GM10847 (cell line): ENCODE results near the gene C11orf21.

Experiments
- POLR2A ChIP-seq: IDR thresholded peaks from 2 replicates; pipeline ENCODE4 v1.6.1; 2011; ENCODE audit not compliant: insufficient read length; ENCODE audit errors: extremely low read depth

Gene C11orf21

DNA sequence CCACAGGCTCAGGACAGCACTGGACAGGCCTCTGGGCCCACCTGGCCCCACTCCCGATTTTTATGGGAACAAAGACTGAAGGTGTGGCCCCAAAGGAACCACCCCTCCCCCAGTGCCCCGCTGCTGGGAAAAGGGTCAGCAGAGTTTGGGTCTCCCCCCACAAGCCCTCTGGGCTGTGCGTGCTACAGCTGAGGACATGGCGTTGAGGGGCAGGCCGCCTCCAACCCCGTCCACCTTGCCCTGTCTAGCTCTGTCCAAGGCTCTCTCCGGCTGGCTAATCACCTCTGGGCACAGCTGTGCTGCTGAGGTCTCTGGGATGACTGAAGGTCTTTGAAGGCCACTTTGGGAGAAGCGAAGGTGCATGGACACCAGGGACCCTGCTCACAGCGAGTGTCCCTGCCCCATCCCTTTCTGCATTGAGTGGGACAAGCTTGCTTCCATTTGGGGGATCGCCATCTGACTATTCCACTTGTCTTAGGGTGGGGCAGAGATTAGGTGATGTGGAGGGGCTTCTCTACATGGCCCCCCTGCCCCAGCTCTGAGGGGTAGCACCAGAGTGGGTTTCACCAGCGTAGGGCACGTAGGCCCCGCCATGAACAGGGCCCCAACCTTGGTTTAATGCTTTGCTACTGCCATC lies 37.9 kb downstream of the C11orf21 start:
- TF ChIP-seq POLR2A, result no peak

DNA sequence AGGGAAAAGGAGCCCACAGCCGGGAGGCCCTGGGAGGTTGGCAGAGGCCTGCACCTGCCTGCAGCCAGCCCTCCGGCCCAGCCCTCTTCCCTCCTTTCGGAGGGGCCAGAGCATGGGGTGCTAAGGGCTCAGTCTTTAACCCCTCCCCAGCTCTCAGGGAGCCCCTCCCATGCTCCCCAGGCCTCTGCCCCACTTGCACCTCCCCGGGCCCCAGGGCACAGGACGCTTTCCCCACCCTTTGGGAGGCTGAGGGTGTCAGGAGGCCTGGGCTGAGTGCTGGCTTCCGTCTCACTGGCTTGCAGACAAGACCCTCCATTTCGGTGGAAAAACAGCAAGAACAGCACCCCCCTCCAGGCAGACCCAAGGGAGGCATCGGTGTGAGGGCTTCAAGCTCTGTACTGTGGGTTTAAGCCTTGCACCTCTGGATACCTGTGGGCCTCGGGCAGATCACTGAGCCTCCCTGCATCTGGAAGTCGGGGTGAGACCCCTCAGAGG lies 38.6 kb downstream of the C11orf21 start:
- no peak for TF ChIP-seq POLR2A

DNA sequence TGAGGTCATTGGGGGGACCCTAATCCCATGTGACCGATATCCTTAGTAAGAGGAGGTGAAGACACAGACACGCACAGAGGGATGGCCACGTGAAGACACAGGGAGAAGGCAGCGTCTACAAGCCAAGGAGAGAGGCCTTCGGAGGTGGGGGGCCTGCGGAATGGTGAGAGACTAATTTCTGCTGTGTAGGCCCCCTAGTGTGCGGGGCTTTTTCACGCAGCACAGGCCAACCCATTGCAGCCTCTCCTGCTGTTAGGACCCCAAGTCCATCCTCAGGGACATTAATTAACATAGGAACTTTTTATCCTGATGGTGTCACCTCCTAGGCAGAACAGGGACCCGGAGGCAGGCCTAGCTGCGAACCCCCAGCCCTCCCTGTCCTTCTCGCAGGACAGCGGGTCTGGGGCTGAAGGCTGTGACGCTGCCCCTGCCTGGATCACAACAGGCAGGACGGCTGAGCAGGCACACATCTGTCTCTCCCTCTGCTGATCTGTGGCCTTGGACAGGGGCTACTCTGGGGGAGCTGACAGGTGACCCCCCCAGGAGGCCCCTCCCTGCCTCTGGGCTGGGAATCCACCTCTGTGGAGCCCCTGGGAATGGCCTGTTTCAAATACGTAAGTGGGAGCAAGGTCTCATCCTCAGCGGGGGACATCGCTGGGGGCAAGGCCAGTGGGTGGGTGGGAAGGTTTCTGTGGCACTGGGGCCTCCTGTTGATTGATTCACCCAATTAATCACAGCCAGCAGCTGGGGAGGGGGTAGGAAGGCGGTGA lies 39.2 kb downstream of the C11orf21 start:
- no peak for TF ChIP-seq POLR2A

DNA sequence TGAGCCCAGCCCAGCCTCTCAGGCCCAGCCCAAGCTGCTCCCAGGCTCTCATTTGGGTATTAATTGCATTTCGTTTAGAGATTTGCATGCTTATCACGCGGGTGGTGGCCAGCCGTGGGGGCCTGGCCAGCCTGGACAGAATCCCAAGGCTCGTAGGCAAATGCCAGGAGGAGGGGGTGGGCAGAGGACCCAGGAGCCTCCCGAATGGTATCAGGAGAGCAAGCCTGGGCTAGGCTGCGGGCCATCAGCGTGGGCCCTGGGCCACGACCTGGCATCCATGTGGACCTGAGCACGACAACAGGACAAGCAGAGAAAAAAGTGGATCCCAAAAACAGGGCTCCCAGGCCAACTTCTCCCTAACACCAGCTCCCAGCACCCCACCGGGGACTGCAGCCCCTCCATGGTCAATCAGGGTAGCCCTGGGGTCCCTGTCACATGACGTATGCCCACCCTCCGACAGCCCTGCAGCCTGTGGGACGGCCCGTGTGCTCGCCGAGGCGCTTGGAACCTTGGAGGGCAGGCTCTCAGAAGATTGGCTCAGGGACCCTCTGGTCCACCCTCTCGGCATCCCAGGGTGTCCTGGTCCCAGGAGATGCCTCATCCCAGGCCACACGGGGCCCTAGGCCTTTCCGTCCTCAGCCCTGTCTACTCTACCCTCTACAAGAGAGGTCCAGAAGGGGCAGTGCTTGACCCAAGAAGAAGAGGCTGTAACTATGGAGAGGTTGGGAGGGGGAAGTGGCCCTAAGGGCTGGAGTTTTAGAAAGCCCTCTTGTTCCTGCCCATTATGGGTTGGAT lies 40.1 kb downstream of the C11orf21 start:
- TF ChIP-seq POLR2A, result no peak

DNA sequence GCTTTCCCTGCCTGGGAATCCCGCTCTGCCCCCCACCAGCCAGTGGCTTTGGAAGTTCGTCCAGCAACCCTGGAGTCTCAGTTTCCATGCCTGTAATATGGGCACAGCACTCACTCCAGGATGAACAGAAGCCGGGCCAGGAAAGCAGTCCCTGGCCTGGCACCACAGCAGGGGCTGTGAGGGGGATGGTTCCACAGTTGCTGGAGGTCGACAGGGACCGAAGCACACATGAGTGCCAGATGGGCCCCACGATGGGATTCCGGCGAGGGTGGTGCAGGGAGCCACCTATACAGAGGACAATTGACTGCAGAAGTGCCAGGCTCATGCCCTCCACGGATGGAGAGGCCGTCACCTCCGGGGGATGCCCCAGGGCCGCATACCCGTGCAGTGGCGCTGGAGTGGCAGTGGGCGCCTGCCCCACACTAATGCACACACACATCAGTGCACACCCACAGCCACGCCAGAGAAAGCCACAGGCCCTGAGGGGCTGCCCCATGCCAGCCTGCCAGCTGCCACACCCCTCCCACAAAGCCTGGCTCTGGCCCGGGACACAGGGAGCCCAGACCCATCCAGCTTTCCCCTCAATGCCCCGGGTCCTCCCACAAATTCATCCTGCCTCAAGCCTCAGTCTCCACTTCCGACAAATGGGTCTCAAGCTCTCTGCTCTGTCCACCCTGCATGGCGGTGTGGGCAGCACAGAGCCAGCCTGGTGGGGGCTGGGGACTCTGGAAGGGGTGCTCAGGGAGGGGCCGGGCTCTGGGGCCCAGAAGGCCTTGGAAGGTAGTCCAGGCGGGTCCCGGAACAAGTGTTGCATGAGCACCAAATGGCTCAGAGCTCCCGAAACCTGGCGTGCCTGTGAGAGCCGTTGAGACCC lies 41.0 kb downstream of the C11orf21 start:
- TF ChIP-seq POLR2A, result no peak

DNA sequence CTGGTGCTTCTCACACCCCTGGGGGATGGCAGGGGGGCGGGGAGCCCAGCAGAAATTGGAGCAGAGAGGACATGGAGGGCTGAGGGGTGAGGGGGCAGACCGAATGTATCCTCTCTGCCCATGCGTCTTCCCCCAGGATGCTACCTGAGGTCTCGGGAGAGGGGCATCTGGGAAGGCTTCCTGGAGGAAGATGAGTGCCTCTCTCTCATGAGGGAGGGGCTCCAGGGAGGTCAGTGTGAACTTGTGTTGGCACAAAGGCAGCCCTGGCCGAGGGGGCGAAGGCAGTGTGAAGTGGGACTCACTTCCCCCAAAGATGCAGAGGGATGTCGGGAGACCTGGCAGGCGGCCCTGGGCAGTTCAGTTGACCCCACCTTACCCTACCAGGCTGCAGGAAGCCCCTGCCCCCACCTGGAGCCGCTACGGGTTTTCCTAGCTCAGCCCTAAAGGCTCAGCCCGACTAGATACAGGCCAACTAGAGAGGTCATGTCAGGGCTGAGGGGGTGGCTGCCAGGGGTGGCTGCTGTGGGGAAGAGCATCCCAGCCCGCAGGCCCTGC lies 41.7 kb downstream of the C11orf21 start:
- TF ChIP-seq POLR2A, result no peak

DNA sequence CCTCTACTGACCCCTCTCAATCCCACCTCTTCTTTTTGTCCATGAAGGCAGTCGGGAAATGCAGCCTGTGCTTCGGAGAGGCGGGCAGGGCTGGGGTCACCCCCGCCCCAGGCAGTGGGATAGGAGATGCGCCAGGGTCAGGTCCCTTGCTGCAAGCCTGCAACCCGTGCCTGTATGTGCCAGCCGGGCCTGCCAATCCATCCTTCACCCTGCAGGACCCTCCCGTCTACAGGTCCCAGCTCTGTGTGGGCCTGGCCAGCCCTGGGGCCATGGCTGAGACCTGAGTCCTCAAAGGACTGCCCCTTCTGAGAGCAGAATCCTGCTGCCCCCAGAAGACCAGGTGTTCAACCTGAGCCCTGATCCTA lies 42.3 kb downstream of the C11orf21 start:
- no peak for TF ChIP-seq POLR2A

DNA sequence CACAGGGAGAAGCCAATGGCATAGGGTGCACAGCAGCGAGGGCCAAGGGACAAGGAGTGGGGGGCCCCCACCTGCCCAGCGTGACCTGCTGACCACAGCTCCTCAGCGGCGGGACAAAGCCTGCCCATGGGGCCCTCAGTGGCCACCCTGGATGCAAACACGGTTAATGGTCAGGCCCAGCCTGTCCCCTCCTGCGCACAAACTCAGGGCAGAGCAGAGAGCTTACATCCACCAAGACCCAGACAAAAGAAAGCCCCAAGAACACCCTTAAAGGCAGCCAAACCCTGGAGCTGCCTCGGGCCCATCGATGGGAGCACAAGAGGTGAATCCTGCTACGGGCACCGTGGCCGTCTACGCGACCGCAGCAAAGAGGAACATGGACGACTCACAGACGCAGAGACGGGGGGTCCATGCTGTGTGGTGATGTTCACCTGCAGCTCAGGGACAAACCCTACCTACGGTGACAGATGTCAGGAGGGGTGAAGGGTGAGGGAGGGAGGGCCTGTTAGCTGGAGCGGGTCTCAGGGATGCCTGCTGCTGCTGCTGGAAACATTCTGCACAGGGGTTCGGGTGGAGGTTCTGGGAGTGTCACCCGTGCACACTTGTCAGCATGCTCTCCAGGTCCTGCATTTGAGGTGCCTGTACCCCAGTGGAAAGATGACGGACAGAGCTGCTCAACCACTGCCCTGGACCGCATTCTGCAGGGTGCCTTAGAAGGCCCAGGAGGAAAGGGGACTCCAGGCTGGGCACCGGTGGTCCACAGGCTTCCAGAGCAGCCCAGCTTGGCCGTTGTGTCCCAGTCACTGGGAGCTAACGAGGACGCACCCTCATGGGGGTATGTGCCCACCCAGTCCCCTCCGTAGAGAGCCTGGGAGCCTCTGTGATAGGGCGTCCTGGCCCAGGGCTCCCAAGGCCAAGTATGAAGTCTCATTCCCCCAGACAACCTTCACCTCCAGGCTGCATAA lies 42.9 kb downstream of the C11orf21 start:
- TF ChIP-seq POLR2A, result no peak

DNA sequence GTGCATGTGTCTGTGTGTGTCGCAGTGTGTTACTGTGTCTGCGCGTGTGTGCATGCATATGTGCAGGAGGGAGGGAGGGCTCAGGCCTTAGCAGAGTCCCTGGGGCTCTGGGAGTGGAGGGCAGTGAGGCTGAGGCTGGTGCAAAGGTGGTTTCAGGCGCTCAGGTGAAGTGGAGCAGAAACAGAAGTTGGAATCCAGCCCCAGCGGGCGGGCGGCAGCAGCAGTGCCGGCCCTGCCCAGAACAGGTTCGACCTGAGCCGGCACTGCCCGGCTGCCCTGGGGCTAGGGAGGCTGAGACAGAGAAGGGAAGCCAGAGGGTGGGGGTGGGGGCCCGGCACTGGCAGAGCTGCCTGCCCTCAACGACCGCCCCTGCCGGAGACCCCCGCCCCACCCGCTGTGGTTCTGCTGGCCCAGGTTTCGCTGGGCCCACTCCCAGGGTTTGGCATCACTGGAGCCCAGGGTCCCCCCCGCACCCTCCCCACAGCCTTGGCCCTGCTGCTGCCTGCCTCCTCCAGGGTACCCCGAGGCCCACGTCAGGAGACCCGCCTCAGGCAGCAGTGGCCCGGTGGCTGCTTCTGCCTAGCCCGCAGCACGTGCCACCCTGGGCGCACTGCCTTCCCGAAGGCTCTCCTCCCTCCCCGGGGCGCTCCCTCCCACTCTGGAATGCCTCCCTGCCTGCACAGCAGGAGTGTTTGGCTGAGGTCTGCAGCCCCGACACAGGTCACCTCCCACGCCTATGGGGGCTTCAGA lies 44.6 kb downstream of the C11orf21 start:
- no peak for TF ChIP-seq POLR2A

DNA sequence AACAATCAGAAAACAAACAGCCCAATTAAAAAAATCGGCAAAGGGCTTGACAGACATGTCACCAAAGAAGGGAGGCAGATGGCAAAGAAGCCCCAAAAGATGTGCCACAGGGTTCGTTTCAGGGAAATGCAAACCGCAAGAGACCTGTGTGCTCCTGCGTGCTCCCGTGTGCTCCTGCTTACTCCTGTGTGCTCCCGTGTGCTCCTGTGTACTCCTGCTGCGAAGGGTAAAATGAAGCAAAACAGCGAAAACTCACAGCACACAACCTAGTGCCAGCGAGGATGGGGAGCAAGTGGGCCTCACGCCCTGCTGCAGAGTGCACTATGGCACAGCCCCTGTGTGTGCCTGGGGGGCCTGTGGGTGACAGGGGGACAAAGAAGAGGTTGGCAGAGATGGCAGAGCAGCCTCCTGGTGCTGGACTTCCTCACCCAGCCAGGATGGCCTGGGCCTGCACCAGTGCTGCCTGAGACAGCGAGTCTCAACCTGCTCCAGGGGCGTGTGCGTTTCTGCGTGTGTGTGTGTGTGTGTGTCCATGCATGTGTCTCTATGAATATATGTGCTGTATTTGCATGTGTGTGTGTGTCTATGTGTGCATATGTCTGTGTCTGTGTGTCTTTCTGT lies 45.3 kb downstream of the C11orf21 start:
- no peak for TF ChIP-seq POLR2A

DNA sequence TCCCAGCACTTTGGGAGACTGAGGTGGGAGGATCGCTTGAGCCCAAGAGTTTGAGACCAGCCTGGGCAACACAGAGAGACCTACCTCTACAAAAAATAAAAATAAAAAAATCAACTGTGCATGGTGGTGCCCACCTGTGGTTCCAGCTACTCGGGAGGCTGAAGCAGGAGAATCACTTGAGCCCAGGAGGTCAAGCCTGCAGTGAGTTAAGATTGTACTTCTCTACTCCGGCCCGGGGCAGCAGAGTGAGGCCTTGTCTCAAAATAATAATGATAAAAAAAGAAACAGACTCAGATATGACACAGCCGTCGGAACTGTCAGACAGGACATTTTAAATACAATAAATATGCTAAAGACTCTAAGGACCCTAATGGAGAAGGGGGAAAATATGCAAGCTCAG lies 49.7 kb downstream of the C11orf21 start:
- TF ChIP-seq POLR2A, result no peak

DNA sequence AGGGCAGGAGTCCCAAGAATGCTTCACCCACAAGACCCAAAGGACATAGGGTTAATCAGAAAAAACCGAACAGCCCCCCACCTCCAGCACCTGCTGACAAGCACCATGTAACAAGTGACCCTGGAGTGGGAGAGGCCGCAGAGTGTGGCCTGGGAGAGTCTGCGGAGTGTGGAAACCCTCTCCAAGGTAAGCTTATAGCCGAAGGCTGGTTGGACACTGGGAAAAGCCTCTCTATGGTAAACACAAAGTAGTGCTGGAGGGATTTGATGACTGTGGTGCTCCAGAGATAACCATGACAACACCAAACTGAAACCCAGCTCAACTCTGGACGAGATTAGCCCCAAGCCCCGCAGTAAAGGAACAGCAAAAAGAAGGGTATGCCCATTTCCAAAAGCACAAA lies 50.6 kb downstream of the C11orf21 start:
- no peak for TF ChIP-seq POLR2A
